HepG2 (cell line): ENCODE measurements around the gene MGAT5.

Experiments
- CTCF ChIP-seq: sonication (generic); formaldehyde crosslinking; IDR thresholded peaks from 2 replicates; pipeline ENCODE4 v1.5.0; 2020; ENCODE audit warnings: mild to moderate bottlenecking, missing genetic modification reagents, moderate library complexity
- EZH2 ChIP-seq: conservative IDR thresholded peaks from 2 replicates; pipeline ENCODE4 v1.6.1; 2012; ENCODE audit warnings: mild to moderate bottlenecking, low read depth, low read length, moderate library complexity
- FOXM1 ChIP-seq: sonication (generic); formaldehyde crosslinking; IDR thresholded peaks from 2 replicates; pipeline ENCODE4 v1.5.0; 2020; ENCODE audit warnings: missing genetic modification reagents
- TF ChIP-seq, protein P1 (sequence below): sonication (generic); formaldehyde crosslinking; IDR thresholded peaks from 2 replicates; pipeline ENCODE4 v1.4.0; 2020; ENCODE audit warnings: missing genetic modification reagents, borderline replicate concordance

DNA sequence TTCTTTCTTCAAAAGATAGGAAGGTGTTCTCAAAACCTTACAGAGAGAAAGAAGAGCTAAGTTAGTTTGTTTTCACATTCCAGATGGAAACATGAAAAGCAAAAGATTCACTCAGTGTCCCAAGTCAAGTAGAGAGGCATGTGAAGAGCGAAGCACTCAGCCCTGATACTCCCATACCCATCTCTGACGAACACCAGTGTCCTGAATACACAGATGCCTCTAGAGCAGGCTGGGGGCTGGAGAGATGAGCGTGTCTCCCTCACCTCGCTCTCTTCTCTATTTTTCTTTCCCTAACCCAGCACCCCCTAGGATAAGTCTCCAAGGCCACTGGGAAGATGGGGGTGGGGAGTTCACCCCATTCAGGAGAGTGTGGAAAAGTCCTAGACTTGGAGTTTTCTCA lies 237.2 kb downstream of the MGAT5 start:
- TF ChIP-seq, protein P1, sequence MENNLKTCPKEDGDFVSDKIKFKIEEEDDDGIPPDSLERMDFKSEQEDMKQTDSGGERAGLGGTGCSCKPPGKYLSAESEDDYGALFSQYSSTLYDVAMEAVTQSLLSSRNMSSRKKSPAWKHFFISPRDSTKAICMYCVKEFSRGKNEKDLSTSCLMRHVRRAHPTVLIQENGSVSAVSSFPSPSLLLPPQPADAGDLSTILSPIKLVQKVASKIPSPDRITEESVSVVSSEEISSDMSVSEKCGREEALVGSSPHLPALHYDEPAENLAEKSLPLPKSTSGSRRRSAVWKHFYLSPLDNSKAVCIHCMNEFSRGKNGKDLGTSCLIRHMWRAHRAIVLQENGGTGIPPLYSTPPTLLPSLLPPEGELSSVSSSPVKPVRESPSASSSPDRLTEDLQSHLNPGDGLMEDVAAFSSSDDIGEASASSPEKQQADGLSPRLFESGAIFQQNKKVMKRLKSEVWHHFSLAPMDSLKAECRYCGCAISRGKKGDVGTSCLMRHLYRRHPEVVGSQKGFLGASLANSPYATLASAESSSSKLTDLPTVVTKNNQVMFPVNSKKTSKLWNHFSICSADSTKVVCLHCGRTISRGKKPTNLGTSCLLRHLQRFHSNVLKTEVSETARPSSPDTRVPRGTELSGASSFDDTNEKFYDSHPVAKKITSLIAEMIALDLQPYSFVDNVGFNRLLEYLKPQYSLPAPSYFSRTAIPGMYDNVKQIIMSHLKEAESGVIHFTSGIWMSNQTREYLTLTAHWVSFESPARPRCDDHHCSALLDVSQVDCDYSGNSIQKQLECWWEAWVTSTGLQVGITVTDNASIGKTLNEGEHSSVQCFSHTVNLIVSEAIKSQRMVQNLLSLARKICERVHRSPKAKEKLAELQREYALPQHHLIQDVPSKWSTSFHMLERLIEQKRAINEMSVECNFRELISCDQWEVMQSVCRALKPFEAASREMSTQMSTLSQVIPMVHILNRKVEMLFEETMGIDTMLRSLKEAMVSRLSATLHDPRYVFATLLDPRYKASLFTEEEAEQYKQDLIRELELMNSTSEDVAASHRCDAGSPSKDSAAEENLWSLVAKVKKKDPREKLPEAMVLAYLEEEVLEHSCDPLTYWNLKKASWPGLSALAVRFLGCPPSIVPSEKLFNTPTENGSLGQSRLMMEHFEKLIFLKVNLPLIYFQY (CRISPR knock-in tag) = no peak
- TF ChIP-seq FOXM1 (no peak), CTCF (no peak), EZH2 (no peak)
